PC-3 (cell line): ENCODE results near the gene RPL31.

Experiments used
- CTCF ChIP-seq: fragments of 300-600 bp; sonication (generic); conservative IDR thresholded peaks from 2 replicates; pipeline ENCODE4 v1.5.1; 2017; ENCODE audit warnings: antibody characterized with exemption, low read depth, mild to moderate bottlenecking, low read length
- EZH2 ChIP-seq: fragments of 300-600 bp; sonication (generic); IDR thresholded peaks from one replicate; pipeline ENCODE4 v1.6.1; 2017; ENCODE audit warnings: antibody characterized with exemption, mild to moderate bottlenecking, low read length; ENCODE audit not compliant: unreplicated experiment
- EZH2phosphoT487 ChIP-seq: fragments of 300-600 bp; sonication (generic); IDR thresholded peaks from 2 replicates; pipeline ENCODE4 v1.6.1; 2018; ENCODE audit warnings: mild to moderate bottlenecking, antibody characterized with exemption, low read length, borderline replicate concordance

GRCh38 chr2:100983201-100983600 lies 18.9 kb upstream of the RPL31 start:
- TF ChIP-seq CTCF (no peak), EZH2 (no peak), EZH2phosphoT487 (no peak)
